Measurements from ENCODE around the gene COA3.

The COA3 gene

DNA sequence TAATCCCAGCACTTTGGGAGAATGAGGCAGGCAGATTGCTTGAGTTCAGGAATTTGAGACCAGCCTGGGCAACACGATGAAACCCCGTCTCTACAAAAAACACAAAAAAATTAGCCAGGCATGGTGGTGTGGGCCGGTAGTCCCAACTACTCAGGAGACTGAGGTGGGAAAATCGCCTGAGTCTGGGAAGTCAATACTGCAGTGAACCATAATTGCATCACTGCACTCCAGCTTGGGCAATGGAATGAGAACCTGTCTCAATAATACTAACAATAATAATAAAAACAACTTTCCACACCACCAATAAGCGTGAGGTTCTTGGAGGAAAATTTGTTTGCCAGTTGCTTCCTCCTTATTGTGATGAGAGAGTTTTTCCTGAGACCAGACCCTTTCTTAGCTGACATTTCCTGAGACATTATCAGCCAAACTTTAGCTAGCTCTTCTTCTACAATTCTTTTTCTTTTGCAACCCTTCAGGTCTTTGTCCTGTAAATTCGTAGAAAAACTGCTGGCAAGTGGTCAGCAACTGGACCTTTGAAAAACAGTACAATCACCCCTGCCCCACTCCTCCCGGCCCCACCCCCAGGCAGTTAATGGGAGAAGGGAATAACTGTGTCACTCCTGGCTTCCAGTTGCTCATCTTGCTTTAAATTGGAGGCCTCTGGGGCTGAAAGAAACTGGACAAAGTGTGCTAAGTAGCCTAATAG is 50.1 kb downstream of the COA3 start:
- no peak overlapping the region for H3K4me3 ChIP-seq (ENCODE audit: low read depth, low read length)
- no peak for DNase-seq (ENCODE audit: low read depth)
- TF ChIP-seq, protein P1, sequence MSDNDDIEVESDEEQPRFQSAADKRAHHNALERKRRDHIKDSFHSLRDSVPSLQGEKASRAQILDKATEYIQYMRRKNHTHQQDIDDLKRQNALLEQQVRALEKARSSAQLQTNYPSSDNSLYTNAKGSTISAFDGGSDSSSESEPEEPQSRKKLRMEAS (IDR thresholded peaks at IDR 0.05; ENCODE audit: low read depth, low read length) = no peak
- no peak for TF ChIP-seq MYC (IDR thresholded peaks at IDR 0.05; ENCODE audit: low read depth, low read length)
- TF ChIP-seq, protein P2, sequence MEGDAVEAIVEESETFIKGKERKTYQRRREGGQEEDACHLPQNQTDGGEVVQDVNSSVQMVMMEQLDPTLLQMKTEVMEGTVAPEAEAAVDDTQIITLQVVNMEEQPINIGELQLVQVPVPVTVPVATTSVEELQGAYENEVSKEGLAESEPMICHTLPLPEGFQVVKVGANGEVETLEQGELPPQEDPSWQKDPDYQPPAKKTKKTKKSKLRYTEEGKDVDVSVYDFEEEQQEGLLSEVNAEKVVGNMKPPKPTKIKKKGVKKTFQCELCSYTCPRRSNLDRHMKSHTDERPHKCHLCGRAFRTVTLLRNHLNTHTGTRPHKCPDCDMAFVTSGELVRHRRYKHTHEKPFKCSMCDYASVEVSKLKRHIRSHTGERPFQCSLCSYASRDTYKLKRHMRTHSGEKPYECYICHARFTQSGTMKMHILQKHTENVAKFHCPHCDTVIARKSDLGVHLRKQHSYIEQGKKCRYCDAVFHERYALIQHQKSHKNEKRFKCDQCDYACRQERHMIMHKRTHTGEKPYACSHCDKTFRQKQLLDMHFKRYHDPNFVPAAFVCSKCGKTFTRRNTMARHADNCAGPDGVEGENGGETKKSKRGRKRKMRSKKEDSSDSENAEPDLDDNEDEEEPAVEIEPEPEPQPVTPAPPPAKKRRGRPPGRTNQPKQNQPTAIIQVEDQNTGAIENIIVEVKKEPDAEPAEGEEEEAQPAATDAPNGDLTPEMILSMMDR (IDR thresholded peaks at IDR 0.05; ENCODE audit: low read depth, low read length) = no peak
- TF ChIP-seq POLR2A (IDR thresholded peaks at IDR 0.05; ENCODE audit: extremely low read depth, insufficient read length) = no peak

All from NB4 (cell line).